NAMALWA (cell line): Measurements from ENCODE around the gene LGALSL.

Source experiments
- DNase-seq: peaks from one replicate; pipeline ENCODE4 v3.0.0-alpha.2; 2015; ENCODE audit warnings: low spot score

The LGALSL gene

GRCh38 chr2:64471600-64471999 is 17.6 kb downstream of the LGALSL start:
- DNase-seq = no peak

- no peak for DNase-seq
These were observed 18.9 kb downstream of the LGALSL start for GRCh38 chr2:64472881-64473280.

- DNase-seq = peak; percentile 8
These were observed 20.2 kb downstream of the LGALSL start for GRCh38 chr2:64474121-64474571.

GRCh38 chr2:64474636-64475035 is 20.7 kb downstream of the LGALSL start:
- no peak for DNase-seq

GRCh38 chr2:64477037-64477436 is 23.1 kb downstream of the LGALSL start:
- no peak for DNase-seq

- no peak for DNase-seq
These were observed 24.0 kb downstream of the LGALSL start for GRCh38 chr2:64477979-64478378.

- no peak for DNase-seq
These were observed 24.7 kb downstream of the LGALSL start for GRCh38 chr2:64478502-64479230.

GRCh38 chr2:64479259-64480117 is 25.5 kb downstream of the LGALSL start:
- DNase-seq = no peak

- no peak for DNase-seq
These were observed 27.7 kb downstream of the LGALSL start for GRCh38 chr2:64481665-64482064.

- no peak for DNase-seq
These were observed 28.3 kb downstream of the LGALSL start for GRCh38 chr2:64482243-64482642.

GRCh38 chr2:64482765-64483504 is 29.0 kb downstream of the LGALSL start:
- DNase-seq = no peak

- DNase-seq = no peak
These were observed 31.4 kb downstream of the LGALSL start for GRCh38 chr2:64485331-64485730.

- DNase-seq = no peak
These were observed 32.0 kb downstream of the LGALSL start for GRCh38 chr2:64485961-64486360.

GRCh38 chr2:64487256-64488049 is 33.5 kb downstream of the LGALSL start:
- peak; percentile 38 for DNase-seq

- DNase-seq = peak; percentile 79
These were observed 34.4 kb downstream of the LGALSL start for GRCh38 chr2:64488050-64488974.

- DNase-seq = no peak
These were observed 35.3 kb downstream of the LGALSL start for GRCh38 chr2:64489081-64489751.

GRCh38 chr2:64491426-64491825 is 37.5 kb downstream of the LGALSL start:
- no peak for DNase-seq

GRCh38 chr2:64492272-64492671 is 38.3 kb downstream of the LGALSL start:
- DNase-seq = no peak

- no peak for DNase-seq
These were observed 38.9 kb downstream of the LGALSL start for GRCh38 chr2:64492821-64493220.

- no peak for DNase-seq
These were observed 39.8 kb downstream of the LGALSL start for GRCh38 chr2:64493788-64494187.
